Midbrain (tissue), 1 donor: Measurements from ENCODE around the gene DDIAS.
A peak's percentile ranks its signal among the peaks of the same experiment; 100 is the strongest.
"Not testable (repeated sequence)": the region's sequence is repeated elsewhere in the genome, so short reads cannot be mapped to it uniquely, and the experiment has no call there.

Experiments used
- DNase-seq: peaks from one replicate; lab custom pipeline; 2025; lab: John Stamatoyannopoulos, UW

The DDIAS gene

DNA sequence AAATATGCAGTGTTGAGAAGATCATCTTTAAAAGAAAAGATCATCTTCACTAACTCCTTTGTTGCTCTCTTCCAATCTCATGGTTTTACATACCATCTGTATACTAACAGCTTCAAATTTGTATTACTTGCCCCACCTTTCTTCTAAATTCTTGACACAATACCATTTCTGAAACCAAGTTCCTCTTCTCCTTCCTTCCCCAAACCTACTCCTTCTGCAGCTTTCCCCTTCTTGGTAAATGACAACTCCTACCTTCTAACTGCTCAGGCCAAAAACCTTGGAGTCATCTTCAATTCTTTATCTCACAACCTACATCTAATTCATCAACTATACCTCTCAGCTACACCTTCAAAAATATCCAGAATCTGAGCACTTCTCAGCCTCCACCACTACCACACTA is 10.6 kb upstream of the DDIAS start:
- DNase-seq: no peak

DNA sequence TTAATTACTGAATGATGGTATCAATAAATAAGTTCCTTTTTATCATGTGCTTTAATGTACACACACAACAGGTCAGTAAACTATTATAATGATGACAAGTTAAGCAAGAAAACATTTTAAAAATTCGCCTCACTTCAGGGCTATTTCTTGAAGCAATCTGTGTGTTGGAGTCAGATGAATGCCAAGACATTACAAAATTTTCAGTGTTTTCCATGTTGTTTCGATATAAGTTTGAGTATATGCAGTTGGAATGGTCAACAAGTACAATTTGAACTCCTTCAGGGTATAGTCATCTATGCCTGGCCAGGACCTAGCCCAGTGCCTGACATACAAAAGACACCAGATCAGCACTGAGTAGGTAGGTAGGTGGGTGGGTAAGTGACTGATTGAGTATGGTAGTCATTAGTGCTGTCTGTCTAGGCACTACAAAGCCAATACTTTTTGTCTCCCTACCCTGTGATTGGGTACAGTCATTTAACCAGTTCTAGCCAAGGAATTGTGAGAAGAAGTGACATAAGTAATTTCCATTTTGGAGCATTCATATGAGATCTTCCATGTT is 8.8 kb upstream of the DDIAS start:
- DNase-seq: no peak

DNA sequence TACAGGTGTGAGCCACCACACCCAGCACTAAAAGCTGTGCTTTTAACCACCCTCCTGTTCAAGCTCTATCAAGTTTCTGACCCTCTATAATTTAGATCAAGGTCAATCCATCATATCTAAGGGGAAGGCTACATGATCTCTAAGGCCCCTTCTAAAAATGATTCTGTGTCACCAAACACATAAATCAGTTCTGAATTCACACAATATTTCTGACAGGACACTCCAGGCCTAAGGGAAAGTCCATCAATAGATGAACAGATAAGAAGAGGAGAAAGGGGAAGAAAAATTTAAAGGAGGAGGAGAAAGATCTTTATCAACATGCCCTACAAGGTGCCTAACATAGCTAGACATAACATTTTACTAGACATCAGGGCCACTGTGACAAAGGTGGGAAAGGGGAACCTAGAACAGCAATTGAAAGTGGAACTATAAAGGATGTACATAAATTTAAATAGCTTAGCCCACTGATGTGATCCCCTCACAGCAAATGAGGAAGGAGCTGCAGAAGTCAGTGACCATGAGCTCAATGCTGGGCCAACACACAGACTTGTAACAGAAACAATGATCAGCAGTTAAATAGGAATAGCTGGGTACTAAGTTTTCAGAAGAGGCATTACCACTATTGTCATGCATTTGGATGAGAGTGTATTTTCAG is 6.0 kb upstream of the DDIAS start:
- no peak for DNase-seq

DNA sequence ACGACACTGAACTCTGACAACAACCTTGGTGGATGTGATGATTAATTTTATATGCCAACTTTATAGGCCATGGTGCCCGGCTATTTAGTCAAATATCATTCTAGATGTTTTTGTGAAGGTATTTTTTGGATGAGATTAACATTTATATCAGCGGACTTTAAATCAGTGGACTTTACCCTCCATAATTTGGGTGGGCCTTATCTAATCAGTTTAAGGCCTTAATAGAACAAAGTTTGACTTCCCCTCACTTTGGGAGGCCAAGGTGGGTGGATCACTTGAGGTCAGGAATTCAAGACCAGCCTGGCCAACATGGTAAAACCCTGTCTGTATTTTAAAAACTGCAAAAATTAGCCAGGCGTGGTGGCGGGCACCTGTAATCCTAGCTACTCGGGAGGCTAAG is 5.4 kb upstream of the DDIAS start:
- no peak for DNase-seq

DNA sequence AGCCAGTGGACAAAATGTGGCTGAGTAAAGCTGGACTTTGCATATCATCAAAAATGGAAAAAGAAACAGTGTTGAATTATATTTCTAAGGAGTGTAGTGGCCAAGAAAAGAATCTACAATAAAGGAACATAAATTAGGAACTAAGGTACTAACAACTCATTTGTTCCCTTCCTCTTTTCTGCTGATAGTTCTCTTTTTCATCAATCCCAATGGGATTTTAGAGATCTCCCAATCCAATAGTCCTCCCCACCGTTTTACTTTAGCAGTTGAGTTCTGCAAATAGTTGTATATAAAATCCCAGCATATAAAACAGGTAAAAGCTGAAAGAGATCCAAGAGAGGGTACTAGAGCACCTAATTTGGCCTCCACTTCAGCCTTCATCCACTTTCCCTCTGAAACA is 3.3 kb upstream of the DDIAS start:
- DNase-seq: no peak

DNA sequence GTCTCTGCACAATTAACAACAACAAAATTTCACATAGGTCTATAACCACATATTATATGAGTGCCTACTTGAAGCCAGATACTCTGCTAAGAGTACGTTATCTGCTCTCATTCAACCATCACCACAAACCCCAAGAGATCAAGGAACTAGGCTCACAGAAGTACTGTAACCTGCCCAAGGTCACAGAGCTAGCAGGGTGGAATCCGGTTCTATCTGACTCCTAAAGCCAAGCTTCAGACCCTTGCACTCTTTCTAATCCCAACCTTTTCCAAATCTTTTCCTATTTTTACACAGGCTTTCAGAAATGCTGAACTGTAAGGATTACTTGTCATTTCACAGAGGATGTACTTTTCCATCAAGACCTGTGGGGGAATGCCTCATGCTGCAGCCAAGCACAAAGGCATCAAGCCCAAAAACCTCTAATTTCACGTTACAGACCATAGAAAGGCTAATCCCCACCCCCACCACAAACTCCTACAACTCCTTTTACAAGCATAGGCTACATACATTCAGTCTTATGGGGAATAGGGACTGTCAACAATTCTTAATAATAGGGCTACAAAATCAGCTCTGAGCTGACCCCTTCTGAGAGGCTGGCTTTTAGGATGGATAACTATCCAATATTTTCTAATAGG is 2.2 kb upstream of the DDIAS start:
- DNase-seq: no peak

DNA sequence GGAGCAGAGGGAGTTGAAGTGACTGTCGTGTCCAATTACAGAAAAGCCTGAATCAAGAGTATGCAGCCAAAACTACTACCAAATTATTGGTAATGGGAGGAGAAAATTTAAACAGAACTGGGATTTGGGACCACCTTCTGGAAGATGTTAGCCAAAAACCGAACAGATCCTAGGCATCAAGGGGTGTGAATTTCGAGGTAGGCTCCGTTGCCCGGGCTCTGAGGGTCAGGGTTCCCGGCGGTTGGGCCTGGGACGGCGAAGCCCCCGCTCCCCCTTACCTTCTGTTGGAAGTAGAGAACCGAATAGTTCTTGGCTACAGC is 1.6 kb upstream of the DDIAS start:
- DNase-seq: no peak

DNA sequence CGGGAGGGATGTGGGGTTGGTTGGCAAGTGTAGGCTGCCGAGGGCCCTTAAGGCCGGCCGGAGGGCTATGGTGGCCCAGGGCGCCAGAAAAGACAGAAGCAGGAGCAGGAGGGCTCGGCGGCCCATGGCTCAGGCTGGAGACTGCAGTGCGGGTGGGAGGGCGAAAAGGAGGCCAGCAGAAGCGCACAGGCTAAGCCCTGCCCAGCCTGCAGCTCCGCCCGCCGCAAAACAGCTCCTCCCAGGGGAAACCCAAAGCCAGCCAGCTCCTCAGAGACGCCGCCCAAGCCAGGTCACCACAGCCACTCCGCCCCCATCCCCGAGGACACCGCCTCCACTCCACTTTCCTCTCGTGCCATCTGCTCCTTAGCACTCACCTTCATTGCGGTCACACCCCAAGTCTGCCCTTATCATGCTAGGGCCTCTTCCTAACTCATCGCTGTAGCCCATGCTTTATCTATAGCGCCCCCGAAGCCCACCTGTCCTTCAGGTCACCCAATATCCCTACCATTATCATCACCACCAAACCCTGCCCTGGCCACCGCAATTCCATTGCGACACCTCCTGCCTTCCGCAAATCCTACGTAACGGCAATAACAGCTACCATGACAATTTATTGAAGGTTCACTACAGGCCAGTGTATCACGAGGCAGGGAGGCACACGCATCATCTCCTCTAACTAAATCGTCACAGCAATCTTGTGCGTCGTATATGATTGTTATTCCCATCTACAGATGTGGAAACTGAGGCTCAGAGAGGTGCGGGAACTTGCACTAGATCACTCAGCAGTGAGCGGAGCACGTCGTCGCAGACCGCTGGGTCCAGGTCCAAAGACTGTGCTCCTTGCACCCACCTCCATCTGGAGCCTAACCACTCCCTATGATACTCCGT is 1.0 kb upstream of the DDIAS start, which contains the start of gene PRCP:
PRCP (minus strand) TSS at position 154 of the 888 bp plus-strand sequence; CDS start at position 126, 28 bp downstream.
- peak; percentile 82 for DNase-seq

DNA sequence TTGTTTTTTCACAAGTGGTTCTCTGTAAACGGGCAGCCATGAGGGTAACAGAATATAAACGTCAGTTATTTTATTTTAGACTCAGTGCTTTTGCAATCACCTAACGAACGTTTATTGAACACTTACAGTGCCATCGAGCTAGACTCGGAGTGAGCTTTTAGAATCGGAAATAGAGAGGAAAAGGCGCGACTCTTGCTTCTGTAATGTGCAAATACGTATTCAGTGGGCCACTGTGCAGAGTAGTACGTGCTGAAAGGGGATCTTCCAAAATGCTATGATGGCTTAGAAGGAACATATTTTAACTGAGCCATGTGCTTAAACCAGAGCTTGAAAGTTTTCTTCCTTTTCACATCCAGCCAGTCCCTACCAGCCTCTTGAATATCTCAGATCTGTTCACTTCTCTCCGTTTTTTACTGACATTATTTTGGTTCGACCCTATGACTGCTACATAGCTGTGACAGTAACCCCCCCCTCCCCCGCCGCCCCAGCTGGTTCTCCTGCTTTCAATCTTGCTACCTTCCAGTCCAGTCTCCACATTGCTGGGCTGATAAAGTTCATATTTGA is 468 bp downstream of the DDIAS start:
- DNase-seq: no peak

DNA sequence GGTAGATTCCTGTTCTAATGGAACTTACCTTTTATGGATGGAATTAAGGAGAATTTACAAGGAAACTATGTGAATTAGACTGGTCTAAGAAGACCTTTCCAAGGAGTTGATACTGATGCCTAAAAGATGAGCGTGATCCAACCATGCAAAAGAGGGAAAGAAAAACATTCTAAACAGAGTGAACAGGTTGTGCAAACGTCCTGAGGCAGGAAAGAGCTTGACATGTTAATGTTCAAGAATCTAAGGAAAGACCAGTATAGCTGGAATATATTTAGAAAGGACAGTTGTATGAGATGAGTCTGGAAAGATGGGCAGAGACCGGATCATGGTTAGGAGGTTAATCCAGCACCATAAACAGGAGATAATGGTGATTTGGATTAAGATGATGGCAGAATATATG is 1.3 kb downstream of the DDIAS start:
- no peak for DNase-seq

DNA sequence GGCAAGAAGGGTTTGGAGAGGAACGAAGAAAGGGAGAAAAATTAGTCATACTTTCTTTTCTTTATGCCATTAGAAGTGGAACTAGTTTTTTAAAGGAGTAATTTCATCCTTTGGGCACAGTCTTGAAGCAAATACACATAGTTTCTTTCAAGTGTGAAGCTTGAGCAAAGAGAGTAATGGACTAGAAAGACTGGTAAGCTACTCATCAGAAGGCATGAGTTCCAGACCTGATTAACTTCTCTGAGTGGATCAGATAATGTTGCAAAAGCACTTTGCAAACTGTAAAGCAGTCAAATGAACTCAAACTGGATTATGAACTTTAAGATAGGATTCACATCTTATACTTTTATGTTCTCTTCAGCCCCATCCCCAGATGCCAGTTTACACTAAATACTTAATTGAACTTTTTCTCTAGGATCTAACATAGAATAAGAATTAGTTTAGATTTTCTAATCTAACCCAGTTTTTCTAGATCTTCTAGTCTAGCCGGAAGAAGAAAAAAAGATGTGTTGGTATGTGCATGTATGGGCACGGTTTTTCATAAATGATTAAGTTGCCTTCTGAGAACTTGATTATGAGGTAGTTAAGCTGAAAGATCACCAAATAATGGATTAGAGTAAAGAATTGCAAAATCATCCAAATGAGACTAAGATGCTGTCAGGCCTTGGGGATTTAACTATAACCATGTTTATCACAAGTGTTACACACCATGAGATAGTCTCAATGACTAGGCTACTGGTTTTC is 2.5 kb downstream of the DDIAS start:
- no peak for DNase-seq

DNA sequence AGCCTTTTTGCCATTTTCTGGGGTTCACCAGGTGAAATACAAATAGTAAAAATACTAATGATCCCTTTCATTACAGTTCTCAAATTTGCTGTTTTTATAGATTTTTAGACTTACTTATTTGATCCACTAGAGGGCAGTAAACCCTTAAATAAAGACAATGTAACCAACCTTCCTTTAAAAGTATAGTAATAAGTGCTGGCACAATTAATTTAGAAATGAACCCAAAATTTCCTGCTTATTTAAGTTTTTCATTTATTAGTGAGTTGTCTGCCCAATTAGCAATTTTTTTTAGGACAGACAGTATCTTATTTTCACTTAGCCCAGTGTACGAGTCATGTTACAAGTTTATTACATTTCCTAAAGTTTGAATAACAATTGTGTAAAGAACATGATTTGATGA is 4.7 kb downstream of the DDIAS start:
- peak; percentile 33 for DNase-seq

DNA sequence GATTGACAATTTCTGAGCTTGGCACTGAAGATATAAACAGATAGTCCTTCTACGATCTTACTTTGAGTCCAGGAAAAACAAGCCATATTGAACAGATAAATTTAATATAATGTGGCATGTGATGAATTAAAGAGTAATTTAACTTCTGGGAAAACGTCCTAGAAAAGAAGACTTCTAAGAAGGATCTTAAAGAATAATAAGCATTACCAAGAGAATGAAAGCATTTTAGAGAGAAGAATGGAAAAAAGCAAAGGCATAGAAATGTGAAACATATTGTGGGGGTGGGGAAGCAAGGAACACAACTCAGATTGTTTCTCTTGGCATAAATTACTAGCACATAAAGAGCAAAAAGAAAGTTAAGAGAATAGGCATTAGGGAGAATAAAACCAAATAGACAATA is 5.4 kb downstream of the DDIAS start:
- DNase-seq: no peak

DNA sequence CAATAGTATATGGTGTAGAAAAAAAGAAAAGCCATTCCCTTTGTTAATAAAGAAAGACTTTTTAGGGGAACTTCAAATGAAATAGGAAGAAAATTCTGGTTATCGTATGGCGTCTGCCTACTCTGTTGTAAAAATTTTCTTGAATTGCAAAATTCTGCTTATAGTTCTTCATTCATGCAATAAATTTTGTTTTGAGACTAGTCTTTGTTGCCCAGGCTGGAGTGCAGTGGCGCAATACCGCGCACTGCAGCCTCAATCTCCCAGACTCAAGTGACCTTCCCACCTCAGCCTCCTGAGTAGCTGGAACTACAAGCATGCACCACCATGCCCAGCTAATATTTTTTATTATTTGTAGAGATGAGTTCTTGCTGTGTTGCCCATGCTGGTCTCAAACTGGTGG is 5.8 kb downstream of the DDIAS start:
- DNase-seq: no peak

DNA sequence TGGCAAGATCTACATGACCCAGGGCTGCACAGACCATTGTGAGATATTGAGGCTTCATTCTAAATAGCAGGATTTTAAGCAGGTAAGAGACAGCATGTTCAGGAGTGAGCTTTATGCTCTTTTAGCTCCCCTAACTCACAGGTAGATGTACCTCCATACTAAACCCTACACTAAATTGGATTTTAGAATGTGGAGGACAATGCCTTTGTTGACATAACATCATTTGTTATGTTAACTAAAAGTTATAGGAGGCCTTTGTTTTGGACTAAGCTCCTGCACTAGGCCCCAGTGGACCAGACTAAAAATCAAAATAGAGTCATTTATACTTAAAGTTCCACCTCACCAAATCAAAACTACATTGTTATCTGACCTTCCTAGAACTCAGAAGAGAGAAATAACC is 6.8 kb downstream of the DDIAS start:
- DNase-seq: no peak

DNA sequence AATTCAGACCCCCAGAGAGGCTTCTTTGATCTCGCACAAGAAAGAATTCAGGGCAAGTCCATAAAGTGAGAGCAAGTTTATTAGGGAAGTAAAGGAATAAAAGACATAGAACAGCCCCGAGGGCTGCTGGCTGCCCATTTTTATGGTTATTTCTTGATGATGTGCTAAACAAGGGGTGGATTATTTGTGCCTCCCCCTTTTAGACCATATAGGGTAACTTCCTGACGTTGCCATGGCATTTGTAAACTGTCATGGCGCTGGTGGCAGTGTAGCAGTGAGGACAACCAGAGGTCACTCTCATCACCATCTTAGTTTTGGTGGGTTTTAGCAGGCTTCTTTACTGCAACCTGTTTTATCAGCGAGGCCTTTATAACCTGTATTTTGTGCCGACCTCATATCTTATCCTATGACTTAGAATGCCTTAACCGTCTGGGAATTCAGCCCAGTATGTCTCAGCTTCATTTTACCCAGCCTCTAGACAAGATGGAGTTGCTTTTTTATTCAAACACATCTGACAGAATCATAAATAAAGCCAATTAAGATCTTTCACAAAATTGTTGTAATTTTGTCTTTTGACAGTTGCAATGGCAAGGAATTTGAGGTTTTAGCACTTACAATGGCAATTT is 7.6 kb downstream of the DDIAS start:
- DNase-seq: no peak

DNA sequence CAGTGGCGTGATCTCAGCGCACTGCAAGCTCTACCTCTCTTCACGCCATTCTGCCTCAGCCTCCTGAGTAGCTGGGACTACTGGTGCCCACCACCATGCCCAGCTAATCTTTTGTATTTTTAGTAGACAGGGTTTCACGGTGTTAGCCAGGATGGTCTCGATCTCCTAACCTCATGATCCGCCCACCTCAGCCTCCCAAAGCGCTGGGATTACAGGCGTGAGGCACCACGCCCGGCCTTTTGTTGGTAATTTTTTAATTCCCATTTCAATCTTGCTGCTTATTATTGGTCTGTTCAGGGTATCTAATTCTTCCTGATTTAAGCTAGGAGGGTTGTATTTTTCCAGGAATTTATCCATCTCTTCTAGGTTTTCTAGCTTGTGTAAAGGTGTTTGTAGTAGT is 18.2 kb downstream of the DDIAS start:
- DNase-seq: not testable (repeated sequence)

DNA sequence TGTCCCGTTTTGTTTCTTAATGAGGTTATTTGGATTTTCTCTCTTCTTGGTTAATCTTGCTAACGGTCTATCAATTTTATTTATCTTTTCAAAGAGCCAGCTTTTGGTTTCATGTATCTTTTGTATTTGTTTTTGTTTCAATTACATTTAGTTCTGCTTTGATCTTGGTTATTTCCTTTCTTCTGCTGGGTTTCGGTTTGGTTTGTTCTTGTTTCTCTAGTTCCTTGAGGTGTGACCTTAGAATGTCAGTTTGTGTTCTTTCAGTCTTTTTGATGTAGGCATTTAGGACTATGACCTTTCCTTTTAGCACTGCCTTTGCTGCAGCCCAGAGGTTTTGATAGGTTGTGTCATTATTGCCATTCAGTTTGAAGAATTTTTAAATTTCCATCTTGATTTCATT is 18.7 kb downstream of the DDIAS start:
- DNase-seq: not testable (repeated sequence)

DNA sequence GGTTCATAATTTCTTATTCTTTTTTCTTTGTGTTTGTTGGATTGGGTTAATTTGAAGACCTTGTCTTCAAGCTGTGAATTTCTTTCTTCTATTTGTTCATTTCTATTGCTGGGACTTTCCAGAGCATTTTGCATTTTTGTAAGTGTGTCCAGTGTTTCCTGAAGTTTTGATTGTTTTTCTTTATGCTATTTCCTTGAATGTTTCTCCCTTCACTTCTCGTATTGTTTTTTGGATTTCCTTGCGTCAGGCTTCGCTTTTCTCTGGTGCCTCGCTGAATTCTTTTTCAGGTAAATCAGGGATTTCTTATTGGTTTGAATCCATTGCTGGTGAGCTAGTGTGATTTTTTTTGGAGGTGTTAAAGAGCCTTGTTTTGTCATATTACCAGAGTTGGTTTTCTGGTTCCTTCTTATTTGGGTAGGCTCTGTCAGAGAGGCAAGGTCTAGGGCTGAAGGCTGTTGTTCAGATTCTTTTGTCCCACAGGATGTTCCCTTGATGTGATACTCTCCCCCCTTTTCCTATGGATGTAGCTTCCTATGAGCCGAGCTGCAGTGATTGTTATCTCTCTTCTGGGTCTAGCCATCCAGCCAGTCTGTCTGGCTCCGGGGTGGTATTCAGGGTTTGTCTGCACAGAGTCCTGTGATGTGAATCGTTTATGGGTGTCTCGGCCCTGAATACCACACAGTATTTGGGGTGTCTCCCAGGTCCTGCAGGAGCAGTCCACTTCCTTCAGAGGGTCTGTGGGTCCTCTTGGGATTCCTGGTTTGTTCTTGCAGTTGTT is 21.0 kb downstream of the DDIAS start:
- not testable (repeated sequence) for DNase-seq

DNA sequence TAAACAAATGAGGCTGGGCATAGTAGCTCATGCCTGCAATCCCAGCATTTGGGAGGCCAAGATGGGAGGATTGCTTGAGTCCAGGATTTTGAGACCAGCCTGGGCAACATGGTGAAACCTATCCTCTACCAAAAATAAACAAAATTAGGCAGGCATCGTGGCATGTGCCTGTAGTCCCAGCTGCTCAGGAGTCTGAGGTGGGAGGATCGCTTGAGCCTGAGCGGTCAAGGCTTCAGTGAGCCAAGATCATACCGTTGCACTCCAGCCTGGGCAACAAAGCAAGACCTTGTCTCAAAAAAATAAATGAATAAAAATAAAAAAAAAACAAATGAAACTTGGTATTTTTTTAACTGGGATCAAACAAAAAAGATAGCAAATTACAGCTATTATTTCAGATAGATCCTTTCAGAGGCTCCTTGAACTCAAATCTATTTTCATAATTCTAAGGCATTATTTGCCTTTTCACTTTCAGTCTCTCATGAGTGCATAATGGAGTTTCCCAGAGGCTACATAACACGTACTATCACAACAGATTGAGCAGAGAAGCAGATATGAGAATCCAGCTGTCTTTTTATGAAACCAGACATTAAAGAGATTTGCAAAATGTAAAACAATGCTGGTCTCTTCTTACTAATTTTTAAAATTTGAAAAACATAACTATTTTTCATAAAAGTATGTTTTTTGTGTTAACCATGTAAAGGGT is 23.1 kb downstream of the DDIAS start:
- no peak for DNase-seq
